ENCODE data around the gene SLC1A2. TPM values are rescaled to one million over a fixed set of nuclear protein-coding genes. Genes with fewer than 3 reads are reported as not detected.

The SLC1A2 gene
- total RNA-seq, 1 experiment from 2014 or later = 0.11 TPM

GRCh38 chr11:35274909-35275785 is 144.2 kb downstream of the SLC1A2 start:
- TF ChIP-seq EZH2 (IDR thresholded peaks at IDR 0.05; ENCODE audit: borderline replicate concordance, low read depth, low read length, poor library complexity, severe bottlenecking) = no peak
- 0 out of 2 replicates have a peak, but pooled peaks have one; percentile 38 for TF ChIP-seq CTCF (conservative IDR thresholded peaks at IDR 0.05; ENCODE audit: low read depth, low read length)
- DNase-seq (ENCODE audit: low spot score) = peak; percentile 82
- Histone ChIP-seq H3K27ac (ENCODE audit: low read depth, low read length, poor library complexity, severe bottlenecking) (no peak overlapping the region), H3K36me3 (ENCODE audit: insufficient read depth, low read length, poor library complexity, severe bottlenecking) (no peaks in the 10 kb centered on the region), H3K27me3 (replicated peaks; ENCODE audit: insufficient read depth, low read depth, low read length, poor library complexity) (peaks cover 20% of the 10 kb centered on the region), H3K9me3 (ENCODE audit: low read depth, low read length, poor library complexity, severe bottlenecking) (no peaks in the 10 kb centered on the region), H3K4me3 (ENCODE audit: low read depth, low read length, poor library complexity, severe bottlenecking) (no peak overlapping the region), H3K4me1 (ENCODE audit: insufficient read depth, low read length, poor library complexity, severe bottlenecking) (peaks cover 11% of the 10 kb centered on the region)
- ChIA-PET POLR2A (ENCODE audit: low non-redundant PET) (no interaction called here), CTCF (interaction anchor here (1.0 kb wide), 1 partner anchor 30 kb away, joined by 3 read pairs; no protein-coding TSS in a partner anchor)
- intact Hi-C loops (cut with micrococcal nuclease; ENCODE audit: unreplicated experiment) = no loop called here
- BruUV-seq (replicated peaks) = no TSS peak

- Histone ChIP-seq H3K27me3 (replicated peaks; ENCODE audit: insufficient read depth, low read depth, low read length, poor library complexity) (peaks cover 23% of the 10 kb centered on the region), H3K27ac (ENCODE audit: low read depth, low read length, poor library complexity, severe bottlenecking) (no peak overlapping the region), H3K36me3 (ENCODE audit: insufficient read depth, low read length, poor library complexity, severe bottlenecking) (no peaks in the 10 kb centered on the region), H3K4me1 (ENCODE audit: insufficient read depth, low read length, poor library complexity, severe bottlenecking) (peaks cover 11% of the 10 kb centered on the region), H3K9me3 (ENCODE audit: low read depth, low read length, poor library complexity, severe bottlenecking) (no peaks in the 10 kb centered on the region), H3K4me3 (ENCODE audit: low read depth, low read length, poor library complexity, severe bottlenecking) (no peak overlapping the region)
- no peak for TF ChIP-seq EZH2 (IDR thresholded peaks at IDR 0.05; ENCODE audit: borderline replicate concordance, low read depth, low read length, poor library complexity, severe bottlenecking)
- TF ChIP-seq CTCF (conservative IDR thresholded peaks at IDR 0.05; ENCODE audit: low read depth, low read length) = no peak
- intact Hi-C loops (cut with micrococcal nuclease; ENCODE audit: unreplicated experiment) = no loop called here
- no peak for DNase-seq (ENCODE audit: low spot score)
- BruUV-seq (replicated peaks) = no TSS peak
- CTCF ChIA-PET = no interaction called here
- POLR2A ChIA-PET (ENCODE audit: low non-redundant PET) = no interaction called here
Observed at GRCh38 chr11:35272391-35272902, 146.9 kb downstream of the SLC1A2 start.

GRCh38 chr11:35271031-35271430 is 148.3 kb downstream of the SLC1A2 start:
- Histone ChIP-seq H3K4me1 (ENCODE audit: insufficient read depth, low read length, poor library complexity, severe bottlenecking) (peaks cover 11% of the 10 kb centered on the region), H3K36me3 (ENCODE audit: insufficient read depth, low read length, poor library complexity, severe bottlenecking) (no peaks in the 10 kb centered on the region), H3K27me3 (replicated peaks; ENCODE audit: insufficient read depth, low read depth, low read length, poor library complexity) (peaks cover 34% of the 10 kb centered on the region), H3K9me3 (ENCODE audit: low read depth, low read length, poor library complexity, severe bottlenecking) (no peaks in the 10 kb centered on the region), H3K4me3 (ENCODE audit: low read depth, low read length, poor library complexity, severe bottlenecking) (no peak overlapping the region), H3K27ac (ENCODE audit: low read depth, low read length, poor library complexity, severe bottlenecking) (no peak overlapping the region)
- no peak for DNase-seq (ENCODE audit: low spot score)
- intact Hi-C loops (cut with micrococcal nuclease; ENCODE audit: unreplicated experiment) = no loop called here
- ChIA-PET POLR2A (ENCODE audit: low non-redundant PET) (no interaction called here), CTCF (no interaction called here)
- TF ChIP-seq CTCF (conservative IDR thresholded peaks at IDR 0.05; ENCODE audit: low read depth, low read length) (no peak), EZH2 (IDR thresholded peaks at IDR 0.05; ENCODE audit: borderline replicate concordance, low read depth, low read length, poor library complexity, severe bottlenecking) (no peak)
- no TSS peak for BruUV-seq (replicated peaks)
